ENCODE results near the gene CEACAM21.

CEACAM21 gene

DNA sequence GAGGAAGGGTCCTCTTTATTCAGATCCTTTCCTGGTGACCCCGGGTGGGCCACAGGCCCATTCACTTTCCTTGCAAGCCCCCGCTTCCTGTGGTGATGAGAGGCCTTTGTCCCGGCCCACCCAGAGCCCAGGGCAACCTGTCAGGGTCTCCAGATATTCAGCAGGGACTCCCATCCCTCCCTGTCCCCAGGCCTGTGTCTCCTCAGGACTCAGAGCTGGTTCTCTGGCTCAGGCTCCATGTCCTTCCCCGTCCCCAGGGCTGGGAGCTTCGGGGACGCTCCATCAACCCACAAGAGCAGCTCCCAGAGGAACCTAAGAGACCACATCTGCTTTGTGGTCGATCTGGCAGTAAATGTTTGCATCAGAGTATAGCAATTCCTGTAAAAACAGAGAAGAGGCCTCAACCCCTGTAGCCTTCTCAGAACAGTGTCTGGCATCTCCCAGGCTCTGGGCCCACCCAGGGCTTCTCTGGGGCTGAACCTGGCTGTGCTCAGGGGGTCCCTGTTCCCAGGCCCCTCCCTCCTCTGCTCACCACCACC is 43.1 kb downstream of the CEACAM21 start:
- DNase-seq (ENCODE audit: low spot score): no peak

DNA sequence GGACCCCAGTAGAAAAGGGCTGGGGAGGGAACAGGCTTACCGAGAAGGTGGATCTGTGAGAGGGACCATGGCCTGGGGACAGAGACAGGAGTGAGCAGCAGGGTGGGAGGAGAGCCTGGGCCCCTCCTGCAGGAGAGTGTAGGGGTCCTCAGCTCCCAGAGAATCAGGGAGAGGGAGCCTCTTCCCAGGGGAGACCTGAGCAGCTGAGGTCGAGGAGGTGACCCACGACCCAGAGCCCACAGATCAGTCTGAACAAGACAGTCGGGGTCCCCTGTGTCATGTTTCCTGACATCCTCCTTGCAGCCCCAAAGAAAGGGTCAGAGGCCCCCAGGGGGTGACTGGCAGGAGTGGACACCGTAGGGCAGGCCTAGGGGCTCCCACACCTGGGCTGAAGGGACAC is 44.2 kb downstream of the CEACAM21 start:
- DNase-seq (ENCODE audit: low spot score): no peak

- DNase-seq (ENCODE audit: low spot score): no peak
These were observed 45.3 kb downstream of the CEACAM21 start for GRCh38 chr19:41621226-41621625.

DNA sequence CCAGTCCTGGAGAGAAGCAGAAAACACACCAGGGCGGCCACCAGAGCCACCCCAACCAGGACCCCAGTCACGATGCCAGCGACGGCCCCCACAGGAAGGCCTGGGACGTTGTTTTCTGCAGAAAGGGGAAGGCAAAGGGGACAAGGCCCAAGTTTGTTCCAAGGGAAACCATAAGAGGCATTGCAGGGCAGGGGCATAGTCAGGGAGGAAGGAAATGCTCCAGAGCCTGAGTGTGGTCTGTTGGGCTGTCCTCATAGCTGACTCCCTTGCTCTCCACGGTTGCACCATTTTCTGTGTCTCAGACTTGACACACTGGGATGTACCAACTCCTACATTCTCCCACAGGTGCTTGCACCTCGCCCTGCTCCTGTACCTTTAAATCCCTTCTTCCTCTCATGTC is 45.7 kb downstream of the CEACAM21 start:
- DNase-seq (ENCODE audit: low spot score): no peak

DNA sequence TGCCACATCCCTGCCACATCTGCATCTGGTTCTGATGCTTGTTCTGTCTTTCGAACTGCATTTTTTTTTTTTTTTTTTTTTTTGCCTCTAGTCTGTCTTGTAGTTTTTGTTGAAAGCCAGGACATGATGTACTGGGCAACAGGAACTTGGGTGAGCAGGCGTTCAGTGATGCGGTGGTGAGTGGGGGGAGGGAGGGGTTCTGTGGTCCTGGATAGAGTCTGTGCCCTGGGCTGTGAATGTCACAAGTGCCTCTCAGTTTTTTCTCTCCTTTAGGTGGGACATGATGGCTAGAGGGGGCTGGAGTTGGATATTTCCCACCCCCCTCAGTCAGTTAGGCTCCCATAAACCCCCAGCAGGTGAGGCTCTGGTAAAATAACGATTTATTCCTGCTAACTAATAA is 47.4 kb downstream of the CEACAM21 start:
- no peak for DNase-seq (ENCODE audit: low spot score)

DNA sequence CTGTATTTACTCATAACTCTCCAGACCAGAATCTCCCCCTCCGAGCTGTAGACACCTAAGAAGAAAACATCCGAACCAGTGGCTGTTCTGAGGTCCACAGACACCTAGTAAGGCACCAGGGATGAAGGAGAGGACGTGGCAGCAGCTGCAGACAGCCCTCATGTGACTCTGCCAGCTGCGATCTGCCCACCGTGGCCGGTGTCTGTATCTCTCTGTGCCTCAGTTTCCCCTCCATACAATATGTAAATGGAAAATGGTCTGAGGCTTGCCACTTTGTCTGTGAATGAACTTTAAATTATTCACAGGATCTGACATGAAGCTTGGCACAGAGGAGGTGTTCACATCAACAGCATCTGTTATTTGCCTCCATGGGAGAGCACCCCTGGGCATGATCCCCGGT is 48.5 kb downstream of the CEACAM21 start:
- no peak for DNase-seq (ENCODE audit: low spot score)

DNA sequence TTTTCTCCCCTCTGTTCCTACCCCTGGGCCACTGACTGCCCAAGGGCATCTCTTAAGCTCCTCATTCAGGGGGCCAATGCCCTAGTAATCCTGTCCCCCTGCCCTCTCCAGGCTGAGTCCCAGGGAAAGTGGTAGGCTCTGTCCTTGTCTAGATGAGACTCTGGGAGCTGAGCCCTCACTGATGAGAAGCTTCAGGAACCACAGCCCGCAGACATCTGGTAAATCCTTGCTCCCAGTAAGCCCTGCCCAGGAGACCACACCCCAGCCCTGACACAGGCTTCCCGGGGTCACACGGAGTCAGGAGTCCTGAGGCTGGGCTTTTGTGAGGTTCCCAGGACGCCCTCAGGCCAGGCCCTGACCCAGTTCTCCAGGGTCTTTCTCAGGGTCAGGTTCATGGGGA is 49.0 kb downstream of the CEACAM21 start:
- no peak for DNase-seq (ENCODE audit: low spot score)

- DNase-seq (ENCODE audit: low spot score): no peak
These were observed 50.3 kb downstream of the CEACAM21 start for GRCh38 chr19:41626278-41626677.

GRCh38 chr19:41626877-41627276 is 50.9 kb downstream of the CEACAM21 start, which contains the start of gene CEACAM4:
TSS of gene CEACAM4 (minus strand) at chr19:41627074. CDS start at chr19:41626963, 111 bp downstream.
- no peak for DNase-seq (ENCODE audit: low spot score)

- DNase-seq (ENCODE audit: low spot score): no peak
These were observed 52.2 kb downstream of the CEACAM21 start for GRCh38 chr19:41627966-41628675.
